GM23248 (cell line): ENCODE data around the gene FOXF2.

ENCODE experiments used
- EZH2 ChIP-seq: fragments of 200-600 bp; sonication (generic); IDR thresholded peaks from 2 replicates; pipeline ENCODE4 v1.6.1; 2018; ENCODE audit warnings: antibody characterized with exemption, mild to moderate bottlenecking; ENCODE audit not compliant: insufficient read depth, poor library complexity, severe bottlenecking
- EZH2phosphoT487 ChIP-seq: fragments of 200-600 bp; sonication (generic); IDR thresholded peaks from 2 replicates; pipeline ENCODE4 v1.6.1; 2018; ENCODE audit warnings: antibody characterized with exemption, moderate library complexity, mild to moderate bottlenecking, low read depth; ENCODE audit not compliant: insufficient read depth

GRCh38 chr6:1379788-1380147, 9.6 kb upstream of the FOXF2 start:
- TF ChIP-seq EZH2phosphoT487 (no peak), EZH2 (peak; percentile 89)
